Glomerular visceral epithelial cell (primary cell): ENCODE data around the gene ZXDC.

Experiments used
- DNase-seq: peaks from one replicate; pipeline ENCODE4 v3.0.0-alpha.2; 2016; ENCODE audit errors: extremely low spot score

ZXDC gene

GRCh38 chr3:126435456-126436315, 40.0 kb downstream of the ZXDC start:
- DNase-seq = no peak

DNA sequence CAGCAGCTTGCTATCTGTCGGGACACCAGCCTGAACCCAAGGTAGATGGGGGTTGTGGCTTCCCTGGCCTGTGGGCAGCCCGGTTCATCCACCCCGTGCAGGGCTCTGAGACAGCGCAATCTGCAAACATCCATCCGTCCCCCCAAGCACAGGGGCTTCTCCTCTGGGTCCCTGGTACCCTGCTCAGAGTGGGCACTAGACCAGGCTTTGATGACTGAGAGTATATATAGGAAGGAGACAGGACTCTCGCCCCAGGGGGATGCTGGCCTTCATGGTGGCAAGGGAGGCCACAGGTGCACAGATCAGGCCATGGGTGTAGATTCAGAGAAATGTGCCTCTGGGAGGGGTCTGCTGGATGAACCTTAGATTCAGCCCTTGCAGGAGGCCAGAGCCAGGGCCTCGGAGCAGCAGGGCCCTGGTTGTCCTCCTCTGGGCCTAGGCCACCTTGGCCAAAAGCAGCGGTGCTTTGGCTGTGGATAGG, 40.7 kb downstream of the ZXDC start:
- DNase-seq = no peak

- DNase-seq = no peak
Measured at GRCh38 chr3:126434264-126434590, 41.5 kb downstream of the ZXDC start.

GRCh38 chr3:126433496-126434263, 42.0 kb downstream of the ZXDC start:
- DNase-seq = no peak

DNA sequence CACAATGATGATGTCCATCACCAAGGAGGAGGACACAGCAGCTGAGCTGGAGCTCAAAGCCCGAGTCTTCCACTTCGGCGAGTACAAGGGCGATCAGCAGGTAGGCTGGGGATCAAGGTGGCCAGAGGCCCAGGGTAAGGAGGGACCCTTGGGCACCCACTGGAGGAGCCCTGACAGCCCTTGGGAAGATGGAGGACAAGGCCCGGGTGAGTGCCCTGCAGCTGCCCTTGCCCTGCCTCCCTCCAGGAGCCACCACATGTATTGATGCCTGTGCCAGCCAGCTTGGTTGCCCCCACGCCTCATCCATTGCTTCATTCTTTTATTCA, 42.6 kb downstream of the ZXDC start:
- DNase-seq = no peak

DNA sequence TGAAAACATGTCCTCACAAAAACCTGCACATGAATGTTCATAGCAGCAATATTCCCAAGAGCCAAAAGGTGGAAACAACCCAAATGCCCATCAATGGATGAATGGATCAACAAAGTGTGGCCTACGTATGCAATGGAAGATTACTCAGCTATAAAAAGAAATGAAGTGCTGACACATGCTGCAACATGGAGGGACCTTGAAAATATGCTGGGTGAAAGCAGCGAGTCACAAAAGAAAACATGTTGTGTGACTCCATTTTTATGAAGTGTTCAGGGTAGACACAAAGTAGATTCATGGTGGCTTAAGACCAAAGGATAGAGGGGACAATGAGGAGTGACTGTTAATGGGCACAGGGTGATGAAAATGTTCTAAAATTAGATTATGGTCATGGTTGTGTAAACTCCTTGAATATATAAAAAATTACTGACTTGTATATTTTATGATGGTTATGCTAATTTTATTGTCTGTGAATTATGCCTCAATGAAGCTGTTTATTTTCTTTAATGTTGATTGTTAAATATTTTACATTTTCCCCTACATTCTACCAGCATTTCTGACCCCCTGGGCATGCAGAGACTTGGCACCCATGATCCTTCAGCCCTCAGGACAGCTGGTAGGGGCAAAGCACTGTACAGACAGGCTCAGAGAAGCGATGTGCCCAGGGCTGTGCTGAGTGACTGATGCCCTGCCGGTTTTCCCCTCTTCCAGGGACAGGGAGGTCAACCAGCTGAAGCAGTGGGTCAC, 43.2 kb downstream of the ZXDC start:
- no peak for DNase-seq

- no peak for DNase-seq
Measured at GRCh38 chr3:126431103-126431534, 44.6 kb downstream of the ZXDC start.

GRCh38 chr3:126424751-126425150, 50.9 kb downstream of the ZXDC start:
- no peak for DNase-seq

DNA sequence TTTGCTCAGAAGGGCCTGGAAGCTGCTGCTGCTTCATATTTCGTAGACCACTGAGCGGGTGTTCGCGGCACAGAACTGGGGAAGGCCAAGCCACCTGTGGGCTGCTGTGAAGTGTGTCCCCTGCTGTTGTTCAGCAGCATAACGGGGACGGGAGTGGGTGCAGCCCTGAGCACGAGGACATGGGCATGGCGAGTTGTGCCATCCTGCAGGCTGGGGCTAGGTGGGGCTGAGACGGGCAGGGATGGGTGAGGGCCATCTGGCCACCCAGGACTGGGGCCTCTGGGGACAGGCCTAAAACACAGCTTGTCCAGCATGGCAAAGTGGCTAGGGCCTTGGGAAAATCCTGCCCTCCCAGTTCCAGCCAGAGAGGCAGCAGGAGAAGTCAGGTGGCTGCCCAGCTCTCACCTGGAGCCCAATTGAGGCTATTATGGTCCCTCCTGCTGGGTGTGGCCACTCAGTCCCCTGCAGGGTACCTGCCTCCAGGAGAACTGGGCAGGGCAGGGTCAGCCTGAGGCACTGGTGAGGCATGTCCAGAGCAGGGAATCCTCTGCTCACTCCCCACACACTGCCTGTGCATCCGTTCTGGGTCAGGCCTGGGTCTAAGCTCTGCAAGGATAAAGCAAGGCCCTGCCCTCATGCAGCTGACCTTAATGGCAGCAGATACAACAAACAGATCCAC, 51.5 kb downstream of the ZXDC start:
- DNase-seq = no peak

- DNase-seq = no peak
Measured at GRCh38 chr3:126423191-126424038, 52.3 kb downstream of the ZXDC start.

GRCh38 chr3:126422571-126423091, 53.1 kb downstream of the ZXDC start:
- DNase-seq = no peak

DNA sequence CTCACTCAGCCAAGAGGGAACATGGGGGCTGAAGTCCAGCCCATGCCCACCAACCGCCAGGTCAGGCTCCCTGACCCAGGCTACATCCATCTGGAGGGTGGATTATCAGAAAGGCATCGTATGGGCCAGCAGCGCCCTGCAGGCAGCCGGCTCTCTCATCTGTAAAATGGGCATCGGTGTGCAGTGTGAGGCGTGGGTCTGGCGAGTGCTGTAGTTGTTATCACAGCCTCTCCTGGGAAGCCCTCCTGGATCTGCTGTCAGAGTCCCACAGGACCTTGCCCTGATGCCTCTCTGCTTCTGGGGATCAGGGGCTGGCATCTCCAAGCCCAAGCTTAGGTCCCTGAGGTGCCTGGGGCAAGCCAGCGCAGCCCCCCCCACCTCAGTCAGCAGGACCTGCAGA, 53.6 kb downstream of the ZXDC start:
- DNase-seq = no peak

- DNase-seq = no peak
Measured at GRCh38 chr3:126421573-126422119, 54.0 kb downstream of the ZXDC start.

- no peak for DNase-seq
Measured at GRCh38 chr3:126419886-126420786, 55.6 kb downstream of the ZXDC start.

DNA sequence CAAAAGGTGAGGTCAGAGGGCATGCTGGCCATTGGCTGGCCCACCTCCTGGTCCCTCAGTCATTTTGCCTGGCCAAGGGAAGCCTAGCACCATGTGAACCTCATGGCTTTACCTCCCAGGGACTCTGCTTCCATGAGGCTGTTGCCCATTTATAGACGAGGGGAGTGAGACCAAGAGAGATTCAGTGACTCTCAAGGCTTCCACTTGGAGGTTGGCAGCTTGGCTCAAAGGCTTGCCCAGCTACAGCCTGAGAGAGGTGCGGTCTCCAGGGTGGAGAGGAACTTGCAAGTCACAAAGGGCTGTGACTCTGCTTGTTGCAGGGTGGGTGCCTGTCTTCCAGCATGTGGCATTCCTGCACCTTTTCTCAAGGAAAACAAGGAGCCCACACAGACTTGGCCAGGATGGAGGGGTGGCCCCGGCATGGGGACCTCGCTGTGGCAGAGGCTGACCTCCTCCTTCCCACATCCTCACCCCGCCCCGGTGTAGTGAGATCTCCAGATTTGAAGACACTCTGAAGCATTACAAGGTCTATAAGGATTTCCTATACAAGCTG, 56.5 kb downstream of the ZXDC start:
- DNase-seq = no peak

GRCh38 chr3:126418661-126419131, 57.0 kb downstream of the ZXDC start:
- no peak for DNase-seq

- no peak for DNase-seq
Measured at GRCh38 chr3:126417981-126418530, 57.6 kb downstream of the ZXDC start.

GRCh38 chr3:126417515-126417914, 58.2 kb downstream of the ZXDC start:
- no peak for DNase-seq

DNA sequence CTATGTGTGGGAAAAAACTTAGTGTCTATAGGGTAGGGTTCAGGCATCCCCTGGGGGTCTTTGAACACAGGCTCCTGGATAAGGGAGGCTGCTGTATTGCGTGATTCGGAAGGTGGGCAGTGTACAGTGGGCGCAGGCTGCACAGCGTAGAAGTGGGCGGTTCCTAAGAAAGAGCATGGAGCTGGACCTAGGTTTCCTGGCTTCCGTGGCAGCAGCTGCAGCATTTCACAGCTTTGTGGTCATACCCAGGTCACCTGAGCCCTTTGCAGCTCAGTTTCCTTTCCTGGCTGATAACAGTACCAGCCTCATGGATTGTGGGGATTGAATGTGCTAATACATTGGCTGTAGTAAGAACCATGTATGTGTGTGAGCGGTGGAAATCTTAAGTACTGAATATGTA, 58.7 kb downstream of the ZXDC start:
- no peak for DNase-seq
